B cell (primary cell): ENCODE results near the gene NDUFS6. TPM values are rescaled to one million over a fixed set of nuclear protein-coding genes. Genes with fewer than 3 reads are reported as not detected.

Source experiments
- ATAC-seq: fragments of 200-7000 bp; cut with Tn5 transposase; one replicate; pipeline ENCODE4 v1.10.0; 2021; ENCODE audit warnings: low read depth, mild to moderate bottlenecking, moderate number of reproducible peaks, moderate library complexity
- CTCF ChIA-PET: fragments of 350-600 bp; sonication (Branson Sonifier 250); formaldehyde crosslinking; loops from one replicate; lab custom pipeline; 2021; ENCODE audit warnings: antibody characterized with exemption, inconsistent platforms; lab: Charles Lee
- POLR2A ChIA-PET: fragments of 350-600 bp; sonication (Branson Sonifier 250); formaldehyde crosslinking; loops from one replicate; lab custom pipeline; 2021; ENCODE audit warnings: antibody characterized with exemption; lab: Charles Lee
- DNase-seq: peaks from one replicate; pipeline ENCODE4 v3.0.0; 2013
- H2AFZ ChIP-seq: 2 replicates; pipeline ENCODE4 v1.6.1; 2012; ENCODE audit warnings: mild to moderate bottlenecking, low read depth, low read length; ENCODE audit not compliant: insufficient read depth, poor library complexity, severe bottlenecking
- H3K27ac ChIP-seq, 2 donors: 1 replicate in 1 of 2; 2 replicates in 1 of 2; pipeline ENCODE4 v1.5.1; 2012 to 2013; ENCODE audit warnings: low read length in 2 of 2, mild to moderate bottlenecking in 2 of 2, moderate library complexity in 1 of 2
- H3K27me3 ChIP-seq, 4 experiments: fragments of 200-600 bp in 1 of 4; sonication (generic) in 1 of 4; replicated peaks in 1 of 4; 1 replicate in 2 of 4; 2 replicates in 2 of 4; pipeline versions ENCODE4 v1.6.1 to v1.7.0; 2013 to 2016; ENCODE audit warnings: low read length in 3 of 4, mild to moderate bottlenecking in 2 of 4, mixed read lengths in 1 of 4, moderate library complexity in 1 of 4; ENCODE audit not compliant: insufficient read depth in 4 of 4, control insufficient read depth in 3 of 4; ENCODE audit errors: control extremely low read depth in 1 of 4
- H3K36me3 ChIP-seq, 2 experiments: replicated peaks in 1 of 2; 1 replicate in 1 of 2; 2 replicates in 1 of 2; pipeline versions ENCODE4 v1.6.1 to v1.7.1; 2013; ENCODE audit warnings: low read length in 1 of 2; ENCODE audit not compliant: insufficient read depth in 2 of 2, control insufficient read depth in 1 of 2; ENCODE audit errors: control extremely low read depth in 1 of 2, extremely low read depth in 1 of 2
- H3K4me1 ChIP-seq, 2 donors: fragments of 200-600 bp in 1 of 2; sonication (generic) in 1 of 2; 1 replicate in 1 of 2; 2 replicates in 1 of 2; pipeline versions ENCODE4 v1.5.1 to v1.6.1; 2013 to 2017; ENCODE audit warnings: low read length in 2 of 2; ENCODE audit not compliant: control insufficient read depth in 2 of 2, insufficient read depth in 2 of 2
- H3K4me2 ChIP-seq: replicated peaks from 2 replicates; pipeline ENCODE3; 2012; ENCODE audit warnings: mild to moderate bottlenecking, low read depth, low read length; ENCODE audit not compliant: poor library complexity, severe bottlenecking
- H3K4me3 ChIP-seq, 5 experiments: fragments of 200-600 bp in 1 of 5; sonication (generic) in 1 of 5; 1 replicate in 3 of 5; 2 replicates in 2 of 5; pipeline versions ENCODE4 v1.5.1 to v1.7.0; 2011 to 2016; ENCODE audit warnings: low read length in 4 of 5, mild to moderate bottlenecking in 4 of 5, low read depth in 2 of 5, control low read depth in 1 of 5, moderate library complexity in 1 of 5; ENCODE audit not compliant: insufficient read depth in 1 of 5; ENCODE audit errors: control extremely low read depth in 1 of 5, extremely low read depth in 1 of 5
- H3K79me2 ChIP-seq: fragments of 200-600 bp; sonication (generic); one replicate; pipeline ENCODE4 v1.6.0; 2016; ENCODE audit warnings: low read length; ENCODE audit not compliant: control insufficient read depth, insufficient read depth
- H3K9ac ChIP-seq: fragments of 200-600 bp; sonication (generic); 2 replicates; pipeline ENCODE4 v1.6.1; 2017; ENCODE audit warnings: mild to moderate bottlenecking, low read length, moderate library complexity
- H3K9me3 ChIP-seq, 3 donors: one replicate each; pipeline versions ENCODE4 v1.6.1 to v1.7.1; 2013; ENCODE audit warnings: low read length in 2 of 3; ENCODE audit not compliant: control insufficient read depth in 2 of 3, insufficient read depth in 1 of 3; ENCODE audit errors: control extremely low read depth in 1 of 3
- H4K20me1 ChIP-seq: 2 replicates; pipeline ENCODE4 v1.6.0; 2012; ENCODE audit warnings: mild to moderate bottlenecking, low read length; ENCODE audit not compliant: insufficient read depth, control insufficient read depth, poor library complexity, severe bottlenecking
- H3K27ac Mint-ChIP-seq: one replicate; pipeline ENCODE4 v1.8.0; 2021; ENCODE audit warnings: mixed read lengths
- H3K27me3 Mint-ChIP-seq: one replicate; pipeline ENCODE4 v1.8.0; 2021; ENCODE audit warnings: mixed read lengths
- H3K4me1 Mint-ChIP-seq: one replicate; pipeline ENCODE4 v1.8.0; 2021; ENCODE audit warnings: mixed read lengths
- H3K4me3 Mint-ChIP-seq: one replicate; pipeline ENCODE4 v1.8.0; 2021; ENCODE audit warnings: mixed read lengths
- H3K9me3 Mint-ChIP-seq: one replicate; pipeline ENCODE4 v1.8.0; 2022; ENCODE audit warnings: mixed read lengths; ENCODE audit not compliant: insufficient read depth
- CTCF ChIP-seq: fragments of 200-600 bp; IDR thresholded peaks from one replicate; pipeline ENCODE4 v1.8.0; 2022; ENCODE audit warnings: antibody characterized with exemption, mild to moderate bottlenecking
- EZH2 ChIP-seq: IDR thresholded peaks from 2 replicates; pipeline ENCODE4 v1.6.1; 2012; ENCODE audit warnings: borderline replicate concordance, low read depth, mild to moderate bottlenecking, moderate library complexity, low read length; ENCODE audit not compliant: insufficient read depth, poor library complexity, severe bottlenecking
- WGBS: methylation state at CpG from one replicate; pipeline ENCODE4 v1.1.5; 2013; ENCODE audit warnings: missing lambda C conversion rate; ENCODE audit not compliant: insufficient coverage; 5-methylcytosine and 5-hydroxymethylcytosine counted together
- intact Hi-C: fragments of 100-400 bp; cut with micrococcal nuclease; formaldehyde crosslinking; loops from one replicate; pipeline ENCODE4 v1.10.0; 2022
- polyA plus RNA-seq: library from polyadenylated mRNA; depleted of rRNA; stranded (reverse); fragments of >200 nt; gene quantifications from 2 replicates; pipeline ENCODE4 v1.2.3, GENCODE V29; 2012
- total RNA-seq, 2 donors: library from RNA; stranded (reverse); fragments of 120-200 nt in 1 of 2; gene quantifications; 1 replicate in 1 of 2; 2 replicates in 1 of 2; pipeline versions ENCODE4 v1.2.3 to v1.2.4, GENCODE V29; 2013 to 2022

NDUFS6 gene
- total and polyA plus RNA-seq, 2 donors (not counting 1 experiment from before 2014, with no cell fraction given) = 16.9 to 18.0 TPM

GRCh38 chr5:1772634-1773033 is 28.6 kb upstream of the NDUFS6 start:
- TF ChIP-seq EZH2 = no peak
- no peak for TF ChIP-seq CTCF
- ChIA-PET POLR2A (no interaction called here), CTCF (no interaction called here)
- Histone ChIP-seq H3K36me3 (no peaks in the 10 kb centered on the region), H2AFZ (no peak overlapping the region), H3K4me2 (no peak overlapping the region), H4K20me1 (no peaks in the 10 kb centered on the region), H3K27me3 (peaks cover 0 to 13% (median 2%) of the 10 kb centered on the region in 4 experiments), H3K4me1 (no peaks in the 10 kb centered on the region), H3K27ac (no peak overlapping the region), H3K9me3 (no peaks in the 10 kb centered on the region), H3K9ac (no peak overlapping the region), H3K79me2 (no peaks in the 10 kb centered on the region), H3K4me3 (no peak overlapping the region)
- no peak overlapping the region for H3K4me3 Mint-ChIP-seq
- no peak for DNase-seq
- ATAC-seq = no peak
- H3K9me3 Mint-ChIP-seq = no peaks in the 10 kb centered on the region
- no peak overlapping the region for H3K27ac Mint-ChIP-seq
- H3K27me3 Mint-ChIP-seq = peaks cover 14% of the 10 kb centered on the region
- H3K4me1 Mint-ChIP-seq = no peaks in the 10 kb centered on the region
- intact Hi-C loops = no loop called here
- WGBS = 46% methylated on average over 5 of the region's 5 CpGs

- no peak overlapping the region for H3K27ac ChIP-seq
- intact Hi-C loops = no loop called here
- H3K4me3 Mint-ChIP-seq = no peak overlapping the region
- H3K9me3 ChIP-seq = peaks cover 0 to 1% (median 0%) of the 10 kb centered on the region in 3 donors
- ChIA-PET CTCF (no interaction called here), POLR2A (no interaction called here)
- no peaks in the 10 kb centered on the region for H3K79me2 ChIP-seq
- TF ChIP-seq EZH2 (no peak), CTCF (no peak)
- H3K9ac ChIP-seq = no peak overlapping the region
- no peak for DNase-seq
- H4K20me1 ChIP-seq = no peaks in the 10 kb centered on the region
- ATAC-seq = no peak
- H2AFZ ChIP-seq = no peak overlapping the region
- H3K27me3 Mint-ChIP-seq = peaks cover 14% of the 10 kb centered on the region
- H3K36me3 ChIP-seq = no peaks in the 10 kb centered on the region
- no peaks in the 10 kb centered on the region for H3K9me3 Mint-ChIP-seq
- no peak overlapping the region for H3K4me3 ChIP-seq
- 91% methylated on average over 6 of the region's 6 CpGs for WGBS
- H3K27me3 ChIP-seq = peaks cover 0 to 2% (median 0%) of the 10 kb centered on the region in 4 experiments
- H3K4me1 ChIP-seq = peaks cover 0 to 1% of the 10 kb centered on the region in 2 donors
- no peak overlapping the region for H3K4me2 ChIP-seq
- no peaks in the 10 kb centered on the region for H3K4me1 Mint-ChIP-seq
- no peak overlapping the region for H3K27ac Mint-ChIP-seq
These were observed 24.4 kb upstream of the NDUFS6 start for GRCh38 chr5:1776831-1777230.
